Stimulated activated CD4-positive, alpha-beta T cell treated with anti-CD3 and anti-CD28 coated beads, Interleukin-2, amount 100 ng/mL, for 48 hours (primary cell): ENCODE data around the gene GRK1.
"Not testable (repeated sequence)": the region's sequence is repeated elsewhere in the genome, so short reads cannot be mapped to it uniquely, and the experiment has no call there.

ENCODE experiments used
- DNase-seq, 2 donors: peaks; one replicate each; pipeline ENCODE4 v3.0.0-alpha.2; 2020

Gene GRK1

DNA sequence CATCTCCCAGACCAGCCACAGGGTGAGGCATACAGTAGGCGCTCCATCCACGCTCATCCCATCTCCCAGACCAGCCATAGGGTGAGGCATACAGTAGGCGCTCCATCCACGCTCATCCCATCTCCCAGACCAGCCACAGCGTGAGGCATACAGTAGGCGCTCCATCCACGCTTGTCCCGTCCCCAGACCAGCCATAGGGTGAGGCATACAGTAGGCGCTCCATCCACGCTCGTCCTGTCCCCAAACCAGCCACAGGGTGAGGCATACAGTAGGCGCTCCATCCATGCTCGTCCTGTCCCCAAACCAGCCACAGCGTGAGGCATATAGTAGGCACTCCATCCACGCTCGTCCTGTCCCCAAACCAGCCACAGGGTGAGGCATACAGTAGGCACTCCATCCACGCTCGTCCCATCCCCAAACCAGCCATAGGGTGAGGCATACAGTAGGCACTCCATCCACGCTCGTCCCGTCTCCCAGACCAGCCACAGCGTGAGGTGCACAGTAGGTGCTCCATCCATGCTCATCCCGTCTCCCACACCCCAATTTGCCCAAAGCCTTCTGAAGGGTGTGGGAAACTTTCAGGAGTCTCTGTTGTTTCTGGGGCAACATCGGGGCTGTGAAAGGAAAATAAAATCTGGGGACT lies 78.6 kb downstream of the GRK1 start:
- DNase-seq, result not testable (repeated sequence)

DNA sequence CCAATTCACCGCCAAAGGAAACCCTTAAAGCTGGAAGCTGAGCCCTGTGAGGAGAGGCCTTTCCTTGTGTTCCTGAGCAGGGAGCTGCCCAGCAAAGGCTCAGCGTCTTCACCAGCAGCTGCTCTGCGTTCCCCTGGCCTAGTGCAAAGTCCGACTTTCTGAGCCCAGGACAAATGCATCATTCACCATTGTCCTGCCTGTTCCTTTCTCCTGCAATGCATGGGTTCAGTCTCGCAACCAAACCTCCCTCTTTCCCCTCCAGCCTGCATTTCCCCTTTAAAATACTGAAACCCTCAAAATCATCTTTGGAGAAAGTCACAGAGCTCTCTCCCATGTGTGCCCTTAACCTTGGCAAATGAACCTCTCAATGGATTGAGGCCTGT lies 79.1 kb downstream of the GRK1 start:
- DNase-seq, result no peak

GRCh38 chr13:113746671-113747070 lies 79.7 kb downstream of the GRK1 start:
- DNase-seq, result no peak

DNA sequence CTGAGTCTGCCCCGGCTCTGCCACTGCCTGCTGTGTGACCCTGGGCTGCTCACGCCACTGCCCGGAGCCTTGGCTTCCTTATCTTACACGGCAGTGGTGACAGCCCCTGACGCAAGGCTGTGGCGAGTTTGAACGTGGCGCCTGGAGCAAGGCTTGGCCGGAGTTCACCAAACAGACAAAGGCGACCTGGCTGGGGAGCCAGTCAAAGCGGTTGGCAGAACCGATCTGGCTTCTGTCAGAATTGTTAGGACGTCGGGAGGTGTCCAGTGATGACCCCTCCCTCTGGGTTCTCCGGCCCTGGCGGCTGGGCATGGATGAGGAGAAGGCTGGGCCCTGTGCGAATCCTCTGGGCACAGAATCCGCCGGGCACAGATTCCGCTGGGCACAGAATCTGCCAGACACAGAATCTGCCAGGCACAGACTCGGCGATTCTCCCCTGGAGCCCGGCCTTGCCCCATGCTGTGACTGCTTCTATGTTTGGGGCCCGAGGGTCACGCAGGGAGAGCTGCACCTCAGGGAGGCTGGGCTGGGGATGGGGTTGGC lies 80.3 kb downstream of the GRK1 start:
- DNase-seq, result no peak

GRCh38 chr13:113748101-113748861 lies 81.3 kb downstream of the GRK1 start:
- DNase-seq, result no peak

GRCh38 chr13:113748862-113749451 lies 81.9 kb downstream of the GRK1 start:
- no peak for DNase-seq

DNA sequence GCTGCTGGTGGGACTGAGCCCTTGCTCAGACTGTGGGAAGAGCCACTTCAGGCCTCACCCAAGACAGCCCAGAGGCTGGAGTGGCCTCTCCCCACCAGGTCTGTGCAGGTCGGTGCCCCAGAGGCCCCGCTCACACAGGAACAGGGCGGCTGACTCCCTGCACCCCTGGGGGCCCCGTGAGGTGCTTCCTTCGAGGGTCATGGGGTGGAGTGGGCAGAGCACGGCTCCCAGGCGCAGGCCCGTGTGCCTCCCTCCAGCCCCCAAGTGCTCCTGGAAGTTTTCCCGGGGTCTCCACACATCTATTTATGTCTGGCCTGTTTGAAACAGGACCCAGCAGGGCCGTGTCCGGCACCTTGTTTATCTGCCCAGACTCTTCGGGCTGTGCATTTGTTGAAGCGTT lies 82.5 kb downstream of the GRK1 start:
- no peak for DNase-seq

GRCh38 chr13:113749967-113750366 lies 82.9 kb downstream of the GRK1 start:
- DNase-seq, result no peak

- DNase-seq, result no peak
Observed at GRCh38 chr13:113750554-113751399, 83.8 kb downstream of the GRK1 start.

DNA sequence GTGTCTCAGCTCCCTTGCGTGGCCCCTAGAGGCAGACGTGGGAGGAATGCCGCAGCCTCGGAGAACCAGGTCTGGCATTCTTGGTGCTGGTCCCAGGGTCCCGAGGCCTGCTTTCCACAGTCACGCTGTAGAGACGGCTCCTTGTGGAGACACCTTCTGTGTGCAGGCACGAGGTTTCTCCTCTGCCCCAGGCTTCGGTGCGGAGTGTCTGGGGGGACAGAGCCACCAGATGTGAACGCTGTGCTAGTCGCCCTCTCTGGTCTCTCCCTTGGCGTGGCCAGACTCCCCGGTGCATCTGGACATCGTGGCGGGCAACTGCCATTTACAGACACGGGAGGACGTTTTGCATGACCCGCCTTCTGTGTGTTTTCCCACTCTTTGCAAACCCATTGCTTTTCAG lies 84.5 kb downstream of the GRK1 start:
- no peak for DNase-seq

- DNase-seq, result not testable (repeated sequence)
Observed at GRCh38 chr13:113752211-113752986, 85.4 kb downstream of the GRK1 start.

GRCh38 chr13:113753171-113753570 lies 86.2 kb downstream of the GRK1 start:
- no peak for DNase-seq

- DNase-seq, result no peak
Observed at GRCh38 chr13:113754242-113754641, 87.2 kb downstream of the GRK1 start.

DNA sequence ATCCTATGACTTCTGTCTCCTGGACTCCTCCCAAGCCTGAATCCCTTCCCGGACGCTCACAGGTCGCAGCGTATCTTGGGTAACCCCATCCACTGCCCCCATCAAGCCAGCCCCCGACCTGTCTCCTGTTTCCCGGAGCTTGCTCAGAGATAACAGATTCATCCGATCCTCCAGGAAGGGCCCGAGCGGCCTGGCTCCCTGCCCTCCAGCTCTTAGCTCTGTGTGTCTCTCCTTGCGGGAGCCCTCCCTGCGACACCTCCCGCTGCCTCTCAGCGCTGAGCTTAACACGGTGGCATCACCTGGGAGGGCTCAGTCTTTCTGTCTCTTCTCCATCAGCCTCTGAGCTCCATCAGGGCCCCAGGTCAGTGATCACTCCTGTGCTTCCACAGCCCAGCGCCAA lies 87.7 kb downstream of the GRK1 start:
- DNase-seq, result no peak

- DNase-seq, result no peak
Observed at GRCh38 chr13:113756441-113757097, 89.5 kb downstream of the GRK1 start.

- DNase-seq, result peak; percentile 72 to 75
Observed at GRCh38 chr13:113758651-113759524, 91.9 kb downstream of the GRK1 start, which contains the start of gene TMEM255B. Gene TMEM255B (plus strand): TSS chr13:113759226. CDS start chr13:113759270, 44 bp downstream.

DNA sequence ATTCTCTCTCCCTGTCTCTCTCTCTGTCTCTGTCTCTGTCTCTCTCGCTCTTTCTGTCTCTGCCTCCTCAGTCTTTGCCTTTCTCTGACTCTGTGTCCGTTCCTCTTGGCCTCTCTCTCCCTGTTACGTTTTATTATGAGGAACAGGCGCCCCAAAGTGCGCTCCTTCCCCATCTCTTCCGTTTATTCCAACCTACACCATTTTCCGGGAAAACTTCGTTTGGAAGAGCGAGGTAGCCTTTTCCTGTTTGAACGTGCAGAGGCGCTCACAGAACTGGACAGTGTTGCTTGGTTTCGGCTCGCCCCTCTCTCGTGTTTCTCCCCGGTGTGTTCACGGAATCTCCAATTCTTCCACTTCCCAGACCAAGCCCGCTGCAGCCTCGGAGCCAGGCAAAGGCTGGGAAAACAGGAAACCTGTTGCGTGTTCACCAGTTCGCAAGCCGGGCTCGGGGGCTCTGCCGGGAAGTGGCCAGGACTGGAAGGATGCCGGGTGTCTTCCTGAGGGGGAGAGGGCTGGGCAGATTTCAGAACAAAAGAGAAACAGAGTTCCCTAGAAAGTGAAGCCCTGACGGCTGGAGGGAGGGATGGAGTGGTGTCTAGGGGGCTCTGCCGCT lies 92.6 kb downstream of the GRK1 start:
- DNase-seq, result no peak

- DNase-seq, result no peak
Observed at GRCh38 chr13:113761136-113761535, 94.1 kb downstream of the GRK1 start.

GRCh38 chr13:113762075-113762474 lies 95.1 kb downstream of the GRK1 start:
- DNase-seq, result no peak

- no peak for DNase-seq
Observed at GRCh38 chr13:113762538-113762937, 95.5 kb downstream of the GRK1 start.
